Stimulated activated CD8-positive, alpha-beta memory T cell treated with anti-CD3 and anti-CD28 coated beads, Interleukin-7, amount 100 ng/mL, for 48 hours (primary cell): ENCODE measurements around the gene NRBF2.
"Not testable (repeated sequence)": the region's sequence is repeated elsewhere in the genome, so short reads cannot be mapped to it uniquely, and the experiment has no call there.

Source experiments
- DNase-seq, 2 donors: peaks; one replicate each; pipeline ENCODE4 v3.0.0-alpha.2; 2020; ENCODE audit warnings: low read depth in 1 of 2; ENCODE audit errors: extremely low read depth in 1 of 2

The NRBF2 gene

GRCh38 chr10:63133056-63133820 is at the start of gene NRBF2:
NRBF2 (plus strand) TSS chr10:63133328; CDS start chr10:63133471, 143 bp downstream.
- DNase-seq, result peak; percentile 97 to 98

- not testable (repeated sequence) for DNase-seq
Observed at GRCh38 chr10:63083406-63083805, 49.7 kb upstream of the NRBF2 start.

GRCh38 chr10:63083904-63084689 is 49.0 kb upstream of the NRBF2 start:
- no peak for DNase-seq

GRCh38 chr10:63084690-63085382 is 48.3 kb upstream of the NRBF2 start:
- DNase-seq, result no peak

- DNase-seq, result no peak
Observed at GRCh38 chr10:63093227-63093626, 39.9 kb upstream of the NRBF2 start.

- DNase-seq, result no peak
Observed at GRCh38 chr10:63094405-63094804, 38.7 kb upstream of the NRBF2 start.

- no peak for DNase-seq
Observed at GRCh38 chr10:63094881-63095280, 38.2 kb upstream of the NRBF2 start.

- DNase-seq, result no peak
Observed at GRCh38 chr10:63099734-63100133, 33.4 kb upstream of the NRBF2 start.

- DNase-seq, result not testable (repeated sequence)
Observed at GRCh38 chr10:63101091-63101490, 32.0 kb upstream of the NRBF2 start.

GRCh38 chr10:63102279-63102883 is 30.7 kb upstream of the NRBF2 start:
- peak in 1 of 2 donors; percentile 25 for DNase-seq

GRCh38 chr10:63103178-63103577 is 29.9 kb upstream of the NRBF2 start:
- DNase-seq, result not testable (repeated sequence)

GRCh38 chr10:63103971-63104409 is 29.1 kb upstream of the NRBF2 start:
- DNase-seq, result peak; percentile 31 to 72

- no peak for DNase-seq
Observed at GRCh38 chr10:63105225-63106110, 27.7 kb upstream of the NRBF2 start.

GRCh38 chr10:63106111-63106755 is 26.9 kb upstream of the NRBF2 start:
- no peak for DNase-seq

- no peak for DNase-seq
Observed at GRCh38 chr10:63107943-63108437, 25.1 kb upstream of the NRBF2 start.

GRCh38 chr10:63110940-63111339 is 22.2 kb upstream of the NRBF2 start:
- no peak for DNase-seq

GRCh38 chr10:63114031-63114814 is 18.9 kb upstream of the NRBF2 start:
- no peak for DNase-seq

- DNase-seq, result no peak
Observed at GRCh38 chr10:63115732-63116383, 17.3 kb upstream of the NRBF2 start.
